G401 (cell line): ENCODE results near the gene ITFG1. TPM values are rescaled to one million over a fixed set of nuclear protein-coding genes. Genes with fewer than 3 reads are reported as not detected.
"Not testable (repeated sequence)": the region's sequence is repeated elsewhere in the genome, so short reads cannot be mapped to it uniquely, and the experiment has no call there.

Experiments
- DNase-seq: peaks from one replicate; pipeline ENCODE4 v3.0.0-alpha.2; 2015; ENCODE audit warnings: low spot score
- in situ Hi-C: cut with HindIII; loops from 2 replicates; pipeline ENCODE4 v1.10.0; 2016; ENCODE audit warnings: low sequenced_read_pairs, mixed read lengths
- total RNA-seq: library from RNA; depleted of rRNA; stranded (reverse); fragments of >200 nt; shearing (Covaris generic); gene quantifications from 2 replicates; pipeline ENCODE4 v1.2.3, GENCODE V29; 2014

ITFG1 gene
- total RNA-seq, 1 experiment from 2014 or later, result 37.9 TPM

DNA sequence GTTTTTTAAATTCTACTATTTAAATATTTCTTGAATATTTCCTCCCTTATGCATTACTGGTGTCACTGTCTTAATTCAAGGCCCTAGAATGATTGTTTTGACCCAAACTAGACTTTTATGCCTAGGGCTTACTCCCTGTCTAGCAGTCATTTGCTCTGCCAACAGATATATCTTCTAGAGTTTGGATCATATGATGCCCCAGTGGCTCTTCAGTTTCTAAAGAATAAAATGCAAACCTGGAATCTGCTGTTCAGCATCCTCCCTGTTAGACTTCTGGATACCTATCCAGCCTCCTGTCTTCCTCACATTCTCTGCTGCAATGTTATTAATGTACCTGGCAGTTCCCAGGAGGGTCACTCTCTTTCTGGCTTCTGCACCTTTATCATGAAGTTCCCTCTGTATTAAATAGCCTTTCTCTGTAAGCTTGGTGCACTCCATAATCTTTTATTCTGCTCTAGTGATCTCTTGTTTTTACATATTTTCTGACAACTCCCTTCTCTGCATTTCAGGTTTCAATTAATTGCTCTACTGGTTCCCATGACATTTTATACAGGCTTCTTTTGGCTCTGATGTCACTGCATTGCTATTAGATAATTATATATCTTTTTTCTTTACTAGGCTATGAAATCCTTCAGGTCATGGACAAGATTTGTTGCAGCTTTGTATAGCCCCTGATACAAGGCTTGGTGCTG lies 15.9 kb upstream of the ITFG1 start:
- in situ Hi-C loops, result no loop called here

DNA sequence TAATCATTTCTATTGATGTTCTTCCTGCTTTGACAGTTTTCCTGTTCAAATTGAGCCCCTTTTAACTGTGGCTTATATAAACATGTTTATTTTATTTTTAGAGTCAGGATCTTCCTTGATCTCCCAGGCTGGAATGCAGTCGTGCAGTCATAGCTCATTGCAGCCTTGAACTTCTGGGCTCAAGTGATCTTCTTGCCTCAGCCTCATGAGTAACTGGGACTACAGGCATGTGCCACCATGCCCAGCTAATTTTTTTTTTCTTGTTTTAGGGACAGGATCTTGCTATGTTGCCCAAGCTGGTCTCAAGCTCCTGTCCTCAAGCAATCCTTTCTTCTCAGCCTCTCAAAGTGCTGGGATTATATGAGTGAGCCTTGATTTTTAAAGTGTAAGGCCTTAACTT lies 14.9 kb upstream of the ITFG1 start:
- in situ Hi-C loops, result no loop called here
- DNase-seq, result no peak

More for the DNA sequence above, 15.9 kb upstream of the ITFG1 start:
- no peak for DNase-seq

DNA sequence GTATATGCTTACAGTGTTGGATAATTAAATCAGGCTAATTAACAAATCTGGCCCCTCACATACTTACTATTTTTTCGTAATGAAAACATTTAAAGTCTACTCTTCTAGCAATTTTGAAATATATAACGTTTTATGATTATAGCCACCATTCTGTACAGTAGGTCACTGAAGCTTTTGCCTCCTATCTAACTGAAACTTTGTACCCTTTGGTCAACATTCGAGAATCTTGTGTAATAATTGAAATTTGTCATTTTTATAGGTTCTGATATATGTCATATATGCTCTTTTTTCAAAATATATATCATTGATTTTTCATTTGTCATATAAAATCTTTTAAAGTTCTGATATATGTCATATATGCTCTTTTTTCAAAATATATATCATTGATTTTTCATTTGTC lies 12.9 kb upstream of the ITFG1 start:
- in situ Hi-C loops, result no loop called here
- DNase-seq, result no peak

DNA sequence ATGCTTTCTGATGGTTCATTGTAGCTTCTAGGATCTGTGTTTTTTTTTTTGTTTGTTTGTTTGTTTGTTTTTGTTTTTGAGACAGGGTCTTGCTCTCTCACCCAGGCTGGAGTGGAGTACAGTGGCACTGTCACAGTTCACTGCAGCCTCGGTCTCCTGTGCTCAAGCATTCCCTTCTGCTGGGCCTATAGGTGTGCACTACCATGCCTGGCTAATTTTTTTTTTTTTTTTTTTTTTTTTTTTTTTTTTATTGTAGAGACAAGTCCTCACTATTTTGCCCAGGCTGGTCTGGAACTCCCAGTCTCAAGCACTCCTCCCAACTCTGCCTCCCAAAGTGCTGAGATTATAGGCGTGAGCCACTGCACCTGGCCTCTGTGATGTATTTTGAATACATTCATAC lies 12.1 kb upstream of the ITFG1 start:
- in situ Hi-C loops, DNase-seq: not testable (repeated sequence)

DNA sequence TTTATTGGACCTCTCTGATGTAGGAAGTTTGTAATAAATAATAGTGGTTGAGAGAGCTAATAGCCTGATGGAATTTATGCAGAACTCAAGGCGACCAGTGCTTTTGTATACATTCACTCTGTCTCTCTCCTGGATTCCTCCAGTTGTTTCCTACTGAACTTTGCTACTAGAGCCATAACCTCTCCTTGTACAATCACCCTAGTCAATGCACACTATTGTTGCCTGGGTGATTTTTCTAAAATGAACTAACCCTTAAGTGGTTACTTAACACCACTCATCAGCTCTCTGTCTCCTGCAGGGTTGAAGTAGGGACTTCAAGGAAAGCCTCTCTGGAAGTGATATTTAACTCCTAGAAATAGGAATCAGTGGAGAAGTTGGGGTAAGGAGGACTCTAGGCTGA lies 9.9 kb upstream of the ITFG1 start:
- in situ Hi-C loops, result no loop called here

DNA sequence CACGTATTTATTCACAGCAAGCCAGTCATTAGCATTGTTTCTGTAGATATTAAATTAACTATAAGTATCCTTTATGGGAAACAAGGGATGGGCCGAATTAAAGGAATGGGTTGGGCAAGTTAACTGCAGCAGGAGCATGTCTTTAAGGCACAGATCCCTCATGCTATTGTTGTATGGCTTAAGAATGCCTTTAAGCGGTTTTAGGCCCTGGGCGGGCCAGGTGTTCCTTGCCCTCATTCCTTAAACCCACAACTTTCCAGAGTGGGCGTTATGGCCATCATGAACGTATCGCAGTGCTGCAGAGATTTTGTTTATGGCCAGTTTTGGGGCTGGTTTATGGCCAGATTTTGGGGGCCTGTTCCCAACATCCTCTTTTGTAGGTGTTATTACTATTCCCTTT lies 9.3 kb upstream of the ITFG1 start:
- in situ Hi-C loops, result no loop called here
- DNase-seq, result no peak

More for the DNA sequence above, 9.9 kb upstream of the ITFG1 start:
- no peak for DNase-seq

DNA sequence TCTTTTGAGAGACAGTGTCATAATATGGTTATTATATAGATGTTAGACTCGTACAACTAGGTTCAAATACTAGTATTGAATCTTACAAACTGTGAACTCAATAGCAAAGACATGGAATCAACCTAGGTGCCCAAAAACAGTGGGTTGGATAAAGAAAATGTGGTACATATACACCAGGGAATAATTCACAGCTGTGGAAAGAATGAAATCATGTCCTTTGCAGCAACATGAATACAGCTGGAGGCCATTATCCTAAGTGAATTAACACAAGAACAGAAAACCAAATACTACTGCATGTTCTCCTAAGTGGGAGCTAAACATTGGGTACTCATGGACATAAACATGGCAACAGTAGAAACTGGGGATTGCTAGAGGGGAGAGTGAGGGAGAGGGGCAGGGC lies 8.4 kb upstream of the ITFG1 start:
- no peak for DNase-seq
- in situ Hi-C loops, result no loop called here

DNA sequence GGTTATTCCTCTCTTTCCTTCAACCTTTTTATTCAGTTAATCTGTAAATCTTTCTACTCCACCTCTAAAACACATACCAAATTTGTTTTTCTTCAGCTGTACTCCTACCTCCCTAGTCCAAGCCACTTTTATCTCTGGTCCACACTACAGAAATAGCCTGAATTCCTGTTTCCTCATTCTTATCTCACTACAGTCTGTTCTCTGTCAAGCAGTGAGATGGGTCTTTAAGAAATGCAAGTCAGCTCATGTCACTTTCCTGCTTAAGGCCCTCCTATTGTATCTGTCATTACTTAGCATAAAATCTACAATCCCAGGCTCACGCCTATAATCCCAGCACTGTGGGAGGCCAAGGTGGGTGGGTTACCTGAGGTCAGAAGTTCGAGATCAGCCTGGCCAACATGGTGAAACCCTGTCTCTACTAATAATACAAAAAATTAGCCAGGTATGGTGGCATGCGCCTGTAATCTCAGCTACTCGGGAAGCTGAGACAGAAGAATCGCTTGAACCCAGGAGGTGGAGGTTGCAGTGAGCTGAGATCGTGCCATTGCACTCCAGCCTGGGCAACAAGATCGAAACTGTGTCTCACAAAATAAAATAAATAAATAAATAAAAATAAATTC lies 7.3 kb upstream of the ITFG1 start:
- DNase-seq, in situ Hi-C loops: not testable (repeated sequence)

DNA sequence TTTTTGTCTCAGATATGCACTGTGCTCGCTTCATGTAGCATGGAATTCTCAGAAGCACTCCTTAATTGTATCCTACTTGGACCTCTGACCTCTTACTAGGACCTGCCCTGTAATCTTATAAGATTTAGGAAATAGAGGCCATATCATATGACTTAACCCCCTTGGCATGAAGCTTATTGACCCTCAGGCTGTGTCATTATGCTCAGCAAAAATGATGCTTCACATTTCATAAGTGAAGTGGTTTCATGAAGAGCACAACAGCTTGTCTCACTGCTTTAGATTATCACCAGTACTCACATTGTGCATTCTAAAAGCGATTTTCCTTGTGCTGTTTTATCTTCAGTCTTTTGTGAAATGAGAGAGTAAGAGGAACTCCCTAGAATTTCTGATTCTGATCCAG lies 6.6 kb upstream of the ITFG1 start:
- in situ Hi-C loops, result no loop called here

DNA sequence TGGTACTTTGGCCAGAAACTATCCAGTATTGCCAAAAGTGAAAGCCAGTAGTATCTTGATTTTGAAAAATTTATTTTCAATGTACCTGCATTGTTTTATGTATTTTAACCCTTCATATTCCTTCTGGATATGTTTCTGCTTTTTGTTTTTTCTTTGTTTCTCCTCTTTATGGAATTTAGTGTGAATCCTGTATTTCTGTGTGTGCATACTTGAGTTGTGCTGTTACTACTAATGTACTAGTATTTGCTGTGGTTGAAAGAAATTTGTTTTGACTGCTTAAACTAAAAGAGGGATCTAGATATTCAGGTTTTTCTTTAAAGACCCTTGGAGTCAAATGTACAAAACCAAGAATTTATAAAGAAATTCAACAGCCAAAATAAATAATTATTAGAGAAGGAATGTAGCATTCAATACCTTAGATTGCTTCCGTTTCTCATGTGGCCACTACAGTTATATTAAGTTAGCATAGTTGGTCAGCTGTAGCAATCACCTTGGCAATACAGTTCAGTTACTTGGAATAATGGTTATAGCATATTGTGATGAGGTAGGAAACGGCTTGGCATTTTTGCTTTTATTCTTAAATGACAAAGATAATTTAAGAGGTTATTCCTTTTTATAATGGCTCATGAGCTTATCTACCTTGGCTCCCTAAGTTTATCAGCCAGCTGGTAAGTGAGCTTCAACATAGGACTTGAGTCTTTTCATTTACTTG lies 5.2 kb upstream of the ITFG1 start:
- in situ Hi-C loops, result no loop called here
- DNase-seq, result no peak

More for the DNA sequence above, 6.6 kb upstream of the ITFG1 start:
- no peak for DNase-seq

DNA sequence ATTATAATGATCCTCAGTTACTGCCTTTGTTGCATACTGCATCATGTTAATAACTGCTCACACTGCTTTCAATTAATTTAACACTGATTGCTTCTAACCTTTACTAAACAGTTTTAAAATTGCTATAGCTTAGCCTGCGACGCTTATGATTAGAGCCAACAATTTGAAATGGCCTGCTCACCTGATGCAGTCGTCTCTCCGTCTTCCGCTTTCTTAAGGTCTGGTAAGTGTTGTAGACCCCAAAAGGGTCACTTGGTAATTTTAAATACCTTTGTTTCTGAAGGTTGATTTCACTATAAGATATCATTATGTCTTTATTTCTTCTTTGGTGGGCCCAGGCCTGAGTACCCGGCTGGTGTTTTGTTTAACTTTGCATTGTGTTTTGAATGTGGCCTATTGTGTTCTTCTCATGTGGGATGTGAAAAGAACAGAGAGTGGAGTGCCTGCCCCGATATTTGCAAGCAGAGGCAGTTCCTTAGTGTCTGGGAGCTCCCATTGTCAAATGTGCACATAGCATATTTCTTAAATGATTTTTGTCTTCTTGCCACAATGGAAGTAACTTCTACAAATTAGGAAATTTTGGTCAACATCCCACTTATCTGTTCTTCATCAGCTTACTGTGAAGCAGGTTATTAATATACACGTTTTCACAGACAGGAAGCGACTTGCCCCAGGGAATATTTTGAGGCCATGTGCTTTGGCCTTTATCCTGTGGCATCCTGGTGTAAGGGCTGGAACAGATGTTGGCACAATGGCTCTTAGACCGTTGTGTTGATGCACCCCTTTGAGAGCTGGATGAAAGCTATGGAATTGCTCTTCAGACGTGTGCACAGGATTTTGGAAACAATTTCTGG lies 3.1 kb upstream of the ITFG1 start:
- DNase-seq, result no peak
- in situ Hi-C loops, result no loop called here

DNA sequence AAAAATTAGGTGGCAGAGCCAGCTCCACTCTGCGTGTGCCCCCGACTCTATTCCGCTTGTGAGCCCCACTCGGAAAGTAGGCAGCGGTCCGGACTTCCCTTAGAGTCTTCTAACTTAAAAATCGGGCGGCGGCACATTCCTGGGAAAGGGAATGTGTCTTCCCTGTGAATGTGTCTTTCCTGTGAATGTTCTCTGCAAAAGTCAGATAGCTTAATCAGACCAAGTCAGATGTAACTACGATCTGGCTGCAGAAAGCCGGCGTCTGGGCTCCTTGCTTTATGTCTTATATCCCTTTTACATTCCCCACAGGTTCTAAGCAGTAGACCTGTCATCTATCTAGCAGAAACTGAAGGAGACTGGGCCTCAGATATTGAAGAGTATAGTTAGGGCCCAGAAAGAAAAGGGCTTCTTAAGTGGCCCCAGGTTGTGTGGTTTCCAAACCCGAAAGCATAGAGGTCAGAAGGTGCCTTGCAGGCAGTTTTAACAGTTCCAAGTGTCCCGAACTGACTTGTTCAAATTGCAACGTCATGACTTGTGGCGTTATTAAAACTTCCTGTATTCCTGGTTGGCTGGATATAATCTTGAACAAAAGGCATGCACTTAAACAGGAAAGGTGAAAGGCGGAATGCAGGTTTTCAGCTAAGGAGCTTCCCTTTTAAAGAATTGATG lies 869 bp upstream of the ITFG1 start:
- DNase-seq, result peak; percentile 54
- in situ Hi-C loops, result no loop called here

DNA sequence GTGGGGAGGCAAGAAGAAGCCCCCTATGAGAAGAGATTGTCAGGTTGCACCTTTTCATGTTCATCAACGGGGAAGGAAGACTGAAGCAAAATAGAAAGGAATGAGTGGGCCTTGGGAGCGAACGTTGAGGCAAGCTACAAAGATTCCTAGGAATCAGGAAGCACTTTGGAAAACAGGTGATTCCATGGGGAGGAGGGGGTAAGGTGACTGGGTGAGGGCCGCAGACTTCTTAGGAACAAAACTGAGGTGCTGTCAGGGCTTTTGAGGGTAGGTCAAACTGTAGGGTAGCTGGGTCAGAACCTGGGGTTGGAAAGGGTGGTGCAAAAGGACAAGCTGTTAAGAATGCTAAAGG lies 528 bp downstream of the ITFG1 start:
- DNase-seq, result no peak
- in situ Hi-C loops, result no loop called here

DNA sequence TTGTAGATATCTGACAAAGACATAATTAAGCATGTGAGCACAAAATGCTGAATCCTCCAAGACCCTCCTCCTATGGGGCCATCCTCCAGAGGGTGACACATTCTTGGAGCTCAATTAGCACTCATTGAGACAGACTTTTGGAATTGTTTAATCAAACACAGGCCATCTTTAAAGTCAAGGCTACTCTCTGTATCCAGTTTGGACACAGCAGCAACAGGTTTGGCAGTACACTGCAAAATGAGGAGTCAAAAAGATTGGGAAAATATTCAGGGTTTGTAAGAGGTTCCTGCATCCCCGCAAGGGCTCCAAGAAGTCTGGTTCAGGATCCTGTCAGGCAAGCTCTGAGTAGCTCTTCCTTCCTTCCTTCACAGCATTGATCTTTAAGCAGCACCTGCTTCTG lies 1.3 kb downstream of the ITFG1 start:
- in situ Hi-C loops, result no loop called here

DNA sequence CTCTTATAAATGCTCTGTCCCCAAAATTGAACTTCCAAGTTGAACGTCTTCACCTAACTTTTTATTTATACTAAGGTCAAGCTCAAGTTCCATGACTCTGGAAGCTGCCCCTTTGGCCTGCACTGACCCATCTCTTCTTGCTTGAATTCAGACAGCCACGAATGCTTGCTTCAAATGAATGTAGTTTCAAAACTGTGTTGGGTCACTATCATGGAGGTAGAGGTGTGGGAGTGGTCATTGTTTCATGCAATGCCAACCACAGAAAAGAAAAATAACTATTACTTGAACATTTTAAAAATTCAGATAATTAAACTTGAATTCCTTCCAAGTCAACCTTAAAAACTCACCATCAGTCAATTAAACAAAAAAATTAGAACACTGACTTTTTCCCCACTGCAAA lies 2.5 kb downstream of the ITFG1 start:
- no peak for DNase-seq
- in situ Hi-C loops, result no loop called here

More for the DNA sequence above, 1.3 kb downstream of the ITFG1 start:
- no peak for DNase-seq

DNA sequence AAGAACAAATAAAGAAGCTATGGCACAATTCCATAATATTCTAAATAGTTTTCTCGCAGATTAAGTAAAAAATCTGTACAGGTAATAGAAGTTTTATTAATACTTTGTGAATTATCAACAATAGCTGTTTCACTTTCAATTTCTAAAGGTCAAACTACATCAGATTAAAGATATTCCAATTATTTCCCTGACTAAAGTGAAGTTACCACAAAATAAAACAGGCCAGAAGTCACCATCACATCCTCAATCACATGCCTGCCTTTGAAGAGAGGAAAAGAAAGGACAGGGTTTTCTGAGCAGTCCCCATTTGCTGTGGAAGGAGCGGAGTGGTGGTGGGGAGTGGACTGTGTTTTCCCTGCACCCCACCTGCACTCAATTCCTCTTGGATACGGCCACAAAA lies 11.1 kb downstream of the ITFG1 start:
- DNase-seq, result no peak
- in situ Hi-C loops, result no loop called here

DNA sequence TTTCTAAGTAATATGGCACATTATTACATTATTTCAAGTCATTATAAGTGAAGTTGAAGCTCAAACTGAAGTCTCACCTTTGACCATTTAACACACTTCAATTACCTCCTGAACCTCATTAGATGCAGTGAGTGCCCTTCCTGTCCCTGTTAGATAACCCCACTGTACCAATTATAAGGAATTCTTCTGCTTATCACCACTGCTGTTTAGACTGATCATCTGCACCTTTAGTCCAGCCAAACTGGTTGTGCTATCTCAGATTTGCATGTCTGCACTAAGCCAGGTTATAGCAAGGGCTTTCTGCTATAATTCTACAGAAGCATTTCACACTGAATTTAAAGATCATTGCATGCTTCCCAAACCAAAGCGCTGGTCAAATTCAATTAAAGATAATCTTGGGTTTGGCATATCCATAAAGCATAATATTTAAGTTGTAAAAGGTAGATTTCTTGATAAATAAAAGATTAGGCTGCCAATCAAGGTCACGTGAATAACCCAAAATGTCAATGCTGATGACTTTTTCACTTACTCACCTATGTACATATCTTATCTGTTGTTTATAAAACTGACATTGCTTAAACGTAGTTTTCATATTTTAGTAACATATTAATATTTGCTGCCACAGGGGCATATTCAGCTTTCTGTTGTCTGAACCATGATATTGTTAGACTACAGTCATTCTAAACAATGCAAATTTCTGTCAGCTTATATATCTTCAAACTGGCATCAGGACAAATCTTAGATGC lies 11.9 kb downstream of the ITFG1 start:
- DNase-seq, result no peak
- in situ Hi-C loops, result no loop called here

DNA sequence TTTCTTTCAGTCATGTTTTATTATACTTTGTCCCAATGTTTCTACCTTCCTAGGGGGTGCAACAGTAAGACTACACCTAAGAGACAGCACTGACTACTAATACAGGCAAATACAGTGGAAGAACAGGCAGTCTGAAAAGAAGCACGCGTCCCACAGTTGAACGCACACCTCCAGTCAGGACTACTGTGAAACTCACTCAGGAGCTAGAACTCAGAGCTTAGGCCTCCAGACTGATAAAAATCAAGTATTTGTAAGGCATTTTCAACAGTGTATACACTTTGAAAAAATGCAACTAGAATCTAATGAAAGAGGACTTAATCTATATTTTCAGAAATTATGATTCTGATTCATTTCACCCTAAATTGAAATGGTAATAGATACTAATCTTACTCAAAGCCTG lies 14.4 kb downstream of the ITFG1 start:
- in situ Hi-C loops, result no loop called here
- DNase-seq, result no peak

DNA sequence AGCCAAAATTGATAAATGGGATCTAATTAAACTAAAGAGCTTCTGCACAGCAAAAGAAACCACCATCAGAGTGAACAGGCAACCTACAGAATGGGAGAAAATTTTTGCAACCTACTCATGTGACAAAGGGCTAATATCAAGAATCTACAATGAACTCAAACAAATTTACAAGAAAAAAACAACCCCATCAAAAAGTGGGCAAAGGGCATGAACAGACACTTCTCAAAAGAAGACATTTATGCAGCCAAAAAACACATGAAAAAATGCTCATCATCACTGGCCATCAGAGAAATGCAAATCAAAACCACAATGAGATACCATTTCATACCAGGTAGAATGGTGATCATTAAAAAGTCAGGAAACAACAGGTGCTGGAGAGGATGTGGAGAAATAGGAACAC lies 18.0 kb downstream of the ITFG1 start:
- not testable (repeated sequence) for DNase-seq

More for the DNA sequence above, 18.0 kb downstream of the ITFG1 start:
- in situ Hi-C loops, result not testable (repeated sequence)
